IgD-negative memory B cell (primary cell): ENCODE measurements around the gene PLEKHA7. TPM values are rescaled to one million over a fixed set of nuclear protein-coding genes. Genes with fewer than 3 reads are reported as not detected.

Source experiments
- H3K27ac Mint-ChIP-seq, 3 donors: one replicate each; pipeline ENCODE4 v1.8.0; 2020 to 2022; ENCODE audit warnings: mild to moderate bottlenecking in 3 of 3, mixed read lengths in 3 of 3, moderate library complexity in 1 of 3
- H3K27me3 Mint-ChIP-seq: one replicate; pipeline ENCODE4 v1.8.0; 2021; ENCODE audit warnings: mixed read lengths
- H3K36me3 Mint-ChIP-seq: one replicate; pipeline ENCODE4 v1.8.0; 2020; ENCODE audit warnings: mild to moderate bottlenecking, mixed read lengths
- H3K4me1 Mint-ChIP-seq, 3 donors: one replicate each; pipeline ENCODE4 v1.8.0; 2020 to 2022; ENCODE audit warnings: mixed read lengths in 3 of 3, mild to moderate bottlenecking in 1 of 3
- H3K4me3 Mint-ChIP-seq, 4 donors: one replicate each; pipeline ENCODE4 v1.8.0; 2020 to 2022; ENCODE audit warnings: mild to moderate bottlenecking in 4 of 4, mixed read lengths in 4 of 4, moderate library complexity in 3 of 4
- H3K9me3 Mint-ChIP-seq, 3 donors: one replicate each; pipeline ENCODE4 v1.8.0; 2020 to 2021; ENCODE audit warnings: mixed read lengths in 3 of 3, mild to moderate bottlenecking in 1 of 3
- polyA plus RNA-seq: library from polyadenylated mRNA; unstranded; fragments of 300-500 nt; fragmentation: Illumina TruSeq; gene quantifications from one replicate; pipeline ENCODE4 v1.2.3, GENCODE V29; 2021

PLEKHA7 gene
- polyA plus RNA-seq, 1 donor from 2014 or later = 0.15 TPM

DNA sequence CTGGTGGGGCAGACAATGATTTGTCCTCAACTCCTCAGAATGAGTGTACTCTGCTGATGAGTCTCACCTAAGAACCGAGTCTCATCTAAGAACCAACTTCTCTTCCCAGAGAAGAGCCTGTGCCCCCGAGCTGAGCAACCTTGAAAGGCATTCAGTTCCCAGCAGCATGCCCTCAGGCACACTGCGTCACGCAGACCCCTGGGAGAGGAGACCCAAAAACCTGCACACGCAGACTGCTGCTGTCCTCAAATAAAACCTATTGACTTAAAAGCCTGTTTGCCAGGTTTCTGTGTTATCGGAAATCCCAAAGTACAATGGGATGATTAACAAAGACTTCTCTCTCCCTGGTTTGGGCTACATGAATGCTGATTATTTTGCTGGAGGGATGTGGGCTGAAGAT lies 154.6 kb downstream of the PLEKHA7 start:
- peaks cover 2% of the 10 kb centered on the region for H3K36me3 Mint-ChIP-seq
- no peak overlapping the region for H3K27ac Mint-ChIP-seq
- H3K4me1 Mint-ChIP-seq = no peaks in the 10 kb centered on the region
- peaks cover 0 to under 1% (median 0%) of the 10 kb centered on the region in 3 donors for H3K9me3 Mint-ChIP-seq
- H3K27me3 Mint-ChIP-seq = no peaks in the 10 kb centered on the region
- H3K4me3 Mint-ChIP-seq = no peak overlapping the region

DNA sequence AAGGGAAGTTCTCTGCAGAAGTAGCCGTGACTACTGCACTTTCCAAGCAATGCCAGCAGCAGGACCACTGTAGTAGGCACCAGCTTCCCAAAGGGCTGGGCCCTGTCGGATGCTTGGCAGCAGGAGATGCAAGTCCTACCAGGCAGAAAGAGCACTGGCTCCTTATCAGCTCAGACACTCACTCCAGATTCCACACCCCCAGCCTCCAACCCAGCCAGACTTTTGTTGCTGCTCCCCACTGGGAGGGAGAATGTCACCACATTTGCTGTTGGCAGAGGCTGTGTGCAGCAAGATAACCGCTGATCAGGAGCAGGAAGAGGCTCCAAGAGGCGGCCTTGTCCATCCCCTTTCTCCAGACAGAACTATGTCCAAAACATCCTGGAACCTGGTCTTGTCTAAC lies 157.0 kb downstream of the PLEKHA7 start:
- Mint-ChIP-seq H3K9me3 (no peaks in the 10 kb centered on the region), H3K27ac (no peak overlapping the region), H3K27me3 (no peaks in the 10 kb centered on the region), H3K36me3 (peaks cover 2% of the 10 kb centered on the region), H3K4me1 (no peaks in the 10 kb centered on the region), H3K4me3 (no peak overlapping the region)

DNA sequence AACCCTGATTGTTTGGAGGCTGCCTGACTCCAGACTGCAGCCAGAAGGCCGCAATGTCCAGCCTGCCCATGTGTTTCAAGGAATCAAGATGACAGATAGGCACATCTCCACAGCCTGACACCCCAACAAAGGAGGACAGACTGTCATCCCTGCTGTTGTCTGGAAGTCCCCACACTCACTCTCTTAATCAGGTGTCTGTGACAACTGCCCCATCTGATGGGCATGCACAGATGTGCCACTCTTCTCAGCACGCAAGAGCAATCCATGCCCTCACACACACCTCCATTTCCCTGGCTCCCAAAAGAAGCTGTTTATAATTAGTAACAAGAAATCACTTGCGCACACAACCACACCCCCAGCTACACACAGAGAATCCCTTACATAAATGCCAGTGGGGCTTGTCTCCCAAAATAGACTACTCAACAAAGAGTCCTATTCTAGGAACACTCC lies 158.2 kb downstream of the PLEKHA7 start:
- no peaks in the 10 kb centered on the region for H3K27me3 Mint-ChIP-seq
- no peak overlapping the region for H3K27ac Mint-ChIP-seq
- H3K4me1 Mint-ChIP-seq = no peaks in the 10 kb centered on the region
- peaks cover 2% of the 10 kb centered on the region for H3K36me3 Mint-ChIP-seq
- H3K9me3 Mint-ChIP-seq = no peaks in the 10 kb centered on the region
- H3K4me3 Mint-ChIP-seq = no peak overlapping the region

DNA sequence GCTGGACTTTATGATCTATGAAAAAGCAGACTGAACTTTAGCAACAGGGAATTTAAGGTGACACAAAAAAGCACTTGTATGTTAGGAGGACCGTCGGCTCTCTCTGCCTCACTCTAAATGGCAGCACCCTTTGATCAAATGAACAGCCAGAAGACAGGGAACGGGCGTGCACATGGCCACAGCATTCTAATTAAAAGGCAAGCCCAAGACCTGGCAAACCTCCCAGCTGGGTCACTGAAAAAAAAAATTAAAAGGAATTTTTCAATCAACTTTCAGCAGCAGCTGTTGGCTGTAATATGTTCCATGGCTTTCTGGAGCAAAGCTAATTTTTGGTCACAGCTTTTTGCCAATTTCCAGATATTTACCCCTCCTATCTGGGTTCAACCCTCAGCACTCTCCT lies 159.2 kb downstream of the PLEKHA7 start:
- Mint-ChIP-seq H3K27ac (no peak overlapping the region), H3K36me3 (no peaks in the 10 kb centered on the region), H3K4me1 (no peaks in the 10 kb centered on the region), H3K4me3 (no peak overlapping the region), H3K9me3 (no peaks in the 10 kb centered on the region), H3K27me3 (no peaks in the 10 kb centered on the region)

DNA sequence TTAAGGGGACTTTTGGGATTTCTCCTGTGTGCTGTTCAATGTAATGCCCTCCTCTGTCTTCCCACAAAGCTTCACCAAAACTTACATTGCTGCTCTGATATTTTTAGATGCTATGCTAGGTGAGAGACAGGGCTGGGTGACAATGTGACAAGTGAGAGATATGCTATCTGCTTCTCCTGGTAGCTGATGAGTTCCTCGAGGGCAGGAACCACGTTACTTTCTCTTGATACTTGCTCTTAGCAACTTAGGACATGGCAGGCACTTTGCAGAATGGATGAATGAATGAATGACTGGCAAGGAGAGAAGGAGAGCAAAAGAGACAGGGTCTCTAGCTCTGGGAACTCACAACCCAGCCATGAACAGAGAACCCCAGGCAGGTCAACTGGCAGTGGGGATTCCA lies 160.4 kb downstream of the PLEKHA7 start:
- H3K4me3 Mint-ChIP-seq = no peak overlapping the region
- H3K27me3 Mint-ChIP-seq = no peaks in the 10 kb centered on the region
- no peaks in the 10 kb centered on the region for H3K4me1 Mint-ChIP-seq
- H3K27ac Mint-ChIP-seq = no peak overlapping the region
- no peaks in the 10 kb centered on the region for H3K9me3 Mint-ChIP-seq
- H3K36me3 Mint-ChIP-seq = no peaks in the 10 kb centered on the region

DNA sequence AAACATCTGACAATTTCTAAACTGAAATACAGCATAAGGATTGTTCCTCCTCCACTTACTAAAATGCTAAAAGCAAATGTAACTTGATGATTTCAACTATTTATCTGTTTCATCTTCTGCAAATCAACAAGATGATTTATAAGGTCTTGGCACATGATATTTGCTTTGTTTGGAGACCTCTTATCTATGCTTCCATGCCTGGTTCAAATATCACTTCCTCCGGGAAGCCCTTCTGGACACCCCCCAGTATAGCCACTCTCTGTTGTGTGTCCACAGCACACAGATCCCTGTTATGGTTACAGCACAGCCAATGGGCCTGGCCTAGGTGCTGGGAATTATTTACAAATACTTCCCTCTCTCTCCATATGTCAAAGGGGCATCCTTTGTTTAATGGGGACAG lies 160.9 kb downstream of the PLEKHA7 start:
- no peak overlapping the region for H3K27ac Mint-ChIP-seq
- no peaks in the 10 kb centered on the region for H3K36me3 Mint-ChIP-seq
- no peaks in the 10 kb centered on the region for H3K27me3 Mint-ChIP-seq
- H3K4me1 Mint-ChIP-seq = no peaks in the 10 kb centered on the region
- no peaks in the 10 kb centered on the region for H3K9me3 Mint-ChIP-seq
- H3K4me3 Mint-ChIP-seq = peak overlapping the region in 1 of 4 donors; percentile 73

DNA sequence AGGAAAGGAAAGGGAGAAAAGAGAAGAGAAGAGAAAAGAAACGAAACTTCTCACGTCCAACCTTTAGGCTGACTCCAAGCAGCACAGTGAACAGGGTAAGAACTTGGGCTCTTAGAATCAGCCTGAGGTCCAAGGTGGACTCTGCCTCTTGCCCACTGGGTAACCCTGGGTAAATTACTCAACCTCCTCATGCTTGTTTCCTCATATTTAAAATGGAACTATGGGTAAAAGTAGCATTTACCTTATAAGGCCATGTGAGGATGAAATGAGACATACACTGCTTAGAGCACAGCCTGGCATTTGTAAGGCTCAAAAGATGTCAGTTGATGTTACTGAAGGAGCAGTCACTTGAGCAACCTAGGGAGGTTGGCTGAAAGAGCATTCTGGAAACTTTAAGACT lies 167.9 kb downstream of the PLEKHA7 start:
- Mint-ChIP-seq H3K9me3 (no peaks in the 10 kb centered on the region), H3K36me3 (peaks cover 3% of the 10 kb centered on the region), H3K4me1 (no peaks in the 10 kb centered on the region), H3K4me3 (no peak overlapping the region), H3K27me3 (no peaks in the 10 kb centered on the region), H3K27ac (no peak overlapping the region)

DNA sequence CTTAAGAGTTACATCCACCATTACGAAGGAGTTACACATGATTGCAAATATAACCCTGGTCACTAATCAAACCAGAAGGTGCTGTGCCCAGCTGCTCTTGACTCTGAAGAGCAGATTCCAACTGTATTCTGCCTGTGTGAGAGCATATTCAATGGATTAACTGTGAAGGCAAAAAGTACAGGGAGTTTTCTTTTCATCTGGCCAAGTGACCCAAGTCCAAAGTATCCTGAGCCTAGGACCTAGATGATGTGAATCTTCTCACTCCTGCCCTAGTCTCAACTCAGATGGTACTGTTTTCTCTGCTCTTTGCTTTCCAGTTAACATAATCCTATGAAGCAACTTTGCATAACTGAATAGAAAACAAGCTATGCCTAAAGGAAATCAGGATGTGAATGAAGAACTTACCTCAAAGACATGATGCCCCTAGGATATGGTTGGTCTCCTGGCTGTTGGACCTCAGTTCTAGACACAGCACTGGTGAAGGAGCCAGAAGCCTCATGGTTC lies 169.9 kb downstream of the PLEKHA7 start:
- H3K36me3 Mint-ChIP-seq = peaks cover 6% of the 10 kb centered on the region
- H3K4me1 Mint-ChIP-seq = no peaks in the 10 kb centered on the region
- no peak overlapping the region for H3K27ac Mint-ChIP-seq

DNA sequence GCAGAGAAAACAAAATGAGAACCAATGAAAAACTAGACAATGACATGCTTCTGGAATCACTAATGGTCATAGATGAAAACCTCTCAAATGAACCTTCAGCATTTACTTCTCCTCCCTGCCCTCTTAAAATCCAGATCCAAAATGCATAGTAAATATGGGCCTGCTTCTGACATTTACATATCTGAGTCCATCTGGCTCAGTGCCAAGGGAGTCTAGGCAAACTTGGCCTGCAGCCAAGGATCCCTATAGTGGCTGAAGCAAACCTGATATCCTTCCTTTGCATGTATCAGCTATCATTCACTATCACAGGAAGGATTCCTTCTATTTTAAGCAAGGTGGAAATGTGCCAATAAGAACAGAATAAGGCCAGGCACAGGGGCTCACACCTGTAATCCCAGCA lies 170.9 kb downstream of the PLEKHA7 start:
- Mint-ChIP-seq H3K27ac (no peak overlapping the region), H3K9me3 (no peaks in the 10 kb centered on the region), H3K36me3 (peaks cover 6% of the 10 kb centered on the region), H3K27me3 (no peaks in the 10 kb centered on the region), H3K4me1 (no peaks in the 10 kb centered on the region), H3K4me3 (no peak overlapping the region)

More for the DNA sequence above, 169.9 kb downstream of the PLEKHA7 start:
- H3K4me3 Mint-ChIP-seq = no peak overlapping the region
- no peaks in the 10 kb centered on the region for H3K9me3 Mint-ChIP-seq
- no peaks in the 10 kb centered on the region for H3K27me3 Mint-ChIP-seq

DNA sequence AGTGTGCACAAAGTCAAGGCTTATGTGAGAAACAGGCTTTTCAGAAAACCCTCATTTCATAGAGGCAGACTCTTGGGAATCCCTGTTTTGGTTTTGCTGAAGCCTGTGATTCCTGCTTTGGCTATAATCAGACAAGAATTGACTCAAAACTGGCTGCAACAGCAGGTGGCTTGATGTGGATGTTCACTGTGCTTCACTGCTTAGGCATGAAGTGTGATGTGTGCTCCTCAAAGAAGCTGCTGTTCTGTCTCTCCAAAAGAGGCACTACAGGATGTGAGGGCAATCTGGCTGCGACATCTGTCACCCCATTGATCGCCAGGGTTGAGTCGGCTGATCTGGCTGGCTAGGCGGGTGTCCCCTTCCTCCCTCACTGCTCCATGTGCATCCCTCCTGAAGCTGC lies 172.2 kb downstream of the PLEKHA7 start:
- H3K9me3 Mint-ChIP-seq = no peaks in the 10 kb centered on the region
- H3K27me3 Mint-ChIP-seq = no peaks in the 10 kb centered on the region
- H3K4me3 Mint-ChIP-seq = no peak overlapping the region
- peaks cover 4% of the 10 kb centered on the region for H3K36me3 Mint-ChIP-seq
- no peaks in the 10 kb centered on the region for H3K4me1 Mint-ChIP-seq
- no peak overlapping the region for H3K27ac Mint-ChIP-seq

DNA sequence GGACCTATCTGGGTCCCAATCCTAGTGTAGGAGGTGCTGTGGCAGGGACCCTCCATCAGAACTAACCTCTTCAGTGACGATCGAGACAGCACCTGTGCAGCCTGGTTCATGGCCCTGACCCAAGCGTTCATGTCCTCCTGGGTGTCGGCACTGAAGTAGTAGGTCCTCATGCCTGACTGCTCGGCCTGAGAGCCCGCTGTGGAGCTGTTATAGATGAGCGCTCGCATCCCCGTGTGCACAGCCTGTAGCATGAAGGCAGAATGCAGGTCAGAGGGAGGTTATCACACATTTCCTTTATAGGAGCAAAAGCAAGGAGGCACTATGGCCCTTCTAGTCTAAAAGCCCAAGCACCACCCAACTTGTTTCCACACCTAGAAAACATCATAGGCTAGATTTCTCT lies 172.7 kb downstream of the PLEKHA7 start:
- Mint-ChIP-seq H3K4me3 (no peak overlapping the region), H3K9me3 (no peaks in the 10 kb centered on the region), H3K36me3 (peaks cover 4% of the 10 kb centered on the region), H3K27ac (no peak overlapping the region), H3K4me1 (no peaks in the 10 kb centered on the region), H3K27me3 (no peaks in the 10 kb centered on the region)

DNA sequence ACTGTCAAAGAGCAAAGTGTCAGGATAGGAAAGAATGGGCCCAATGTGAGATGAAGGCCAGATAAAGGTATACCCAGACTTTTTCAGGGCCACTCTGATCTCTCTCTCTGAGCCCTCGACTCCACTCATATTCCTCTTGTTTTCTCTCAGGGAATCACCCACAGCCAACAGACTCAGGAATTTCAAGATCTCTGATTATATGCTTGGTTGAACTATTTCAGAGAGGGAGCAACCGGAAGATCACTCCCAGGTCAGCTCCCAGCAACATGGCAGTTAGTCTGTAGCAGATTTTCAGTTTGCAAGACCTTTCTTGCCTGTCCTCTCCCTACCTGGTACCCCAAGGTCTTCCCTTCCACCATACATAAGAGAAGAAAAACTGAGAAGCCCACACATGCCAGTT lies 173.3 kb downstream of the PLEKHA7 start:
- no peaks in the 10 kb centered on the region for H3K4me1 Mint-ChIP-seq
- no peaks in the 10 kb centered on the region for H3K27me3 Mint-ChIP-seq
- H3K4me3 Mint-ChIP-seq = no peak overlapping the region

DNA sequence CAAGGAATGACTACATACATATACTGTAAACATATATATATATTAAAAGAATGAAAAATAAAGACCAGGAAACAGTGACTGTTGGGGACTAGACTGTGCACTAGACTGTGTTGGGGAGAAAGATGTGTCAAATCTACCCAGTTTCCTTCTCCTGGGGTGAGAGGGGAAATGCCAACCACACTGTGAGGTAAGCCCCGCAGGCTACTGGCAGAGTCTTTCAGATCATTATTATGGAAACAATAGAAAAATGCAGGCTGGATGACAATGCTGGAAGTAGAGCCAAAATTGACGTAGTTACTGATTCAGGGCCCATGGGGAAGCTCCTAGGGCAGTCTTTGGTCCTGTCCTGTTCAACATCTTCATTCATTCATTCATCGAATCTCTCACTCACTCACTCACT lies 174.4 kb downstream of the PLEKHA7 start:
- Mint-ChIP-seq H3K9me3 (no peaks in the 10 kb centered on the region), H3K4me3 (no peak overlapping the region), H3K4me1 (no peaks in the 10 kb centered on the region), H3K27ac (no peak overlapping the region), H3K27me3 (no peaks in the 10 kb centered on the region), H3K36me3 (peaks cover 4% of the 10 kb centered on the region)

More for the DNA sequence above, 173.3 kb downstream of the PLEKHA7 start:
- Mint-ChIP-seq H3K36me3 (peaks cover 4% of the 10 kb centered on the region), H3K27ac (peak overlapping the region in 1 of 3 donors; percentile 80), H3K9me3 (no peaks in the 10 kb centered on the region)

DNA sequence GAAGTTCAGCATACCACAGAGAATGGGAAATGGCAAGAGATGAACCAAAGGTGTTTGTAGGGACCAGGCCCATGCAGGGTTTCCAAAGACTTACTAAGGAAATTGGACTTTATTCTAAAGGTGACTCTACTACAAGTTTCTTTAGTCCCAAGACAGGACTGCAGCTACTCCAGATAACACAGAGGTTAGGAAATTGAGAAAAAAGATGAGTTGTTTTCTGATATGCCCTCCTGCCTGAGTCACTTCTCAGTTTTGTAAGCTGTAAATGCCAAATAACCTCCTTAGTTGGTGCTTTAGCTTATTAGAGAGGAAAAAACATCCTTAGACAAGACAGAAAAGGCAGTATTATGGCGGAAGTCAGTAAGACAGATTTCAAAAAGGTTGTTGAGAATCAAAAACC lies 179.8 kb downstream of the PLEKHA7 start:
- Mint-ChIP-seq H3K9me3 (no peaks in the 10 kb centered on the region), H3K4me3 (no peak overlapping the region), H3K27ac (no peak overlapping the region), H3K4me1 (peaks cover 0 to 1% (median 0%) of the 10 kb centered on the region in 3 donors), H3K36me3 (peaks cover 1% of the 10 kb centered on the region), H3K27me3 (no peaks in the 10 kb centered on the region)

DNA sequence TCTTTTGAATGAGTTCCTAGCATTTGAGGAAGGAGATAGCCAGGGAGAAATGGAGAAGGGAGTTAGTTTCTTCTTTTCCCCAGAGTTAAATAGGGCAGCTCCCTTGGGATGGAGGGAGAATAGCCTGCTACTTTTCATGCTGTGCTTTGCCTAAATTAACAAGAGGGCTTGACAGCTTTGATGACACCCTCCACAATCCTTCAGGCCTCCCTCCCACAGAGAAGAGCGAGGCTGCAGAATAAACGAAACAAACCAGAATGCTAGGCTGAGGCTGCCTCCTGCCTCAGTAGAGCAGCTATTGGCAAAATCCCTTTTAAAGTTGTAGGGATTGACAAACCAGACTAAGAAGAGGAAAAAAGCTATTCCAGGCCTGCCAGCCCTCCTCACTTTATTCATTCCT lies 181.2 kb downstream of the PLEKHA7 start:
- H3K27me3 Mint-ChIP-seq = no peaks in the 10 kb centered on the region
- H3K4me3 Mint-ChIP-seq = no peak overlapping the region
- H3K27ac Mint-ChIP-seq = no peak overlapping the region
- H3K4me1 Mint-ChIP-seq = peaks cover 0 to 1% (median 0%) of the 10 kb centered on the region in 3 donors
- H3K9me3 Mint-ChIP-seq = no peaks in the 10 kb centered on the region
- H3K36me3 Mint-ChIP-seq = peaks cover 1% of the 10 kb centered on the region

DNA sequence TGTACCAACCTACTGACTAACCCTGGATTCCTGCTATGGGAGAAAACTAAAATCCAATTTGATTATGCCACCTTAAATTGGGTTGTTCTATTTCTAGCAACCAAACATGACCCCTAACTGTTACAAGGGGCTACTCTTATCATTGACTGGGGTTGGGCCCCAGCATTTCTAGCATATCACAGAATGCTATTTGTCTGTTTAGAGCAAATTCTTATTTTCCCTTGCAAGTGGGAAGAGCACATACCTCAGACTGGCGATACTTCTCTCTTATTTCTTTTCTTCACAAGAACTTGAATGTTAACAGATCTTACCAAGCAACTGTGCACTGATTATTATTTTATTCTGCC lies 182.0 kb downstream of the PLEKHA7 start:
- no peaks in the 10 kb centered on the region for H3K9me3 Mint-ChIP-seq
- H3K27me3 Mint-ChIP-seq = no peaks in the 10 kb centered on the region
- peaks cover 1% of the 10 kb centered on the region for H3K36me3 Mint-ChIP-seq
- H3K27ac Mint-ChIP-seq = no peak overlapping the region
- H3K4me1 Mint-ChIP-seq = peaks cover 0 to 1% (median 0%) of the 10 kb centered on the region in 3 donors
- H3K4me3 Mint-ChIP-seq = no peak overlapping the region
